Body of pancreas (tissue), 4 donors: ENCODE data around the gene CLSTN1.

Experiments
- POLR2A ChIP-seq, 3 donors: fragments of 450-650 bp; IDR thresholded peaks; one replicate each; pipeline ENCODE4 v1.6.1; 2016; ENCODE audit warnings: antibody characterized with exemption in 3 of 3, mild to moderate bottlenecking in 2 of 3
- TF ChIP-seq, protein P1 (sequence below), 7 experiments: fragments of 450-650 bp in 4 of 7; fragments of 200-600 bp in 3 of 7; sonication (generic) in 3 of 7; IDR thresholded peaks; one replicate each; pipeline ENCODE4 v1.5.1; 2016 to 2019; ENCODE audit warnings: antibody characterized with exemption in 7 of 7

DNA sequence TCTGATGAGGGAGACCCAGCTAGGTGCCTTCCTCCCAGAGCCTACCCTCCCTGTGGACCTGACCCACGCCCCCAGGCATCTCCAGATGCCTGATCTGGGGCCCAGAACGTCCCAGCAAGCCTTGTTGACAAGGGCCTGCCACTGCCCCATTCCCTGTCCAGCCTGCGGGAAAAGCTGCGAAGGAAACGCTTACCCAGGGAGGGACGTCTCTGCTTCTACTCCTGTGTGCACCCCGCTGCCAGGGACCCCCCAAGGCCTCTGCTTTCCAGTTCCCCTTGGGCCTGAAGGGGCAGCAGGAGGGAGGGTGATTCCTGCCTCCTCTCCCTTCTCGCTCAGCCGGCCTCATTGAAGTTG is 11.6 kb upstream of the CLSTN1 start:
- TF ChIP-seq, protein P1, sequence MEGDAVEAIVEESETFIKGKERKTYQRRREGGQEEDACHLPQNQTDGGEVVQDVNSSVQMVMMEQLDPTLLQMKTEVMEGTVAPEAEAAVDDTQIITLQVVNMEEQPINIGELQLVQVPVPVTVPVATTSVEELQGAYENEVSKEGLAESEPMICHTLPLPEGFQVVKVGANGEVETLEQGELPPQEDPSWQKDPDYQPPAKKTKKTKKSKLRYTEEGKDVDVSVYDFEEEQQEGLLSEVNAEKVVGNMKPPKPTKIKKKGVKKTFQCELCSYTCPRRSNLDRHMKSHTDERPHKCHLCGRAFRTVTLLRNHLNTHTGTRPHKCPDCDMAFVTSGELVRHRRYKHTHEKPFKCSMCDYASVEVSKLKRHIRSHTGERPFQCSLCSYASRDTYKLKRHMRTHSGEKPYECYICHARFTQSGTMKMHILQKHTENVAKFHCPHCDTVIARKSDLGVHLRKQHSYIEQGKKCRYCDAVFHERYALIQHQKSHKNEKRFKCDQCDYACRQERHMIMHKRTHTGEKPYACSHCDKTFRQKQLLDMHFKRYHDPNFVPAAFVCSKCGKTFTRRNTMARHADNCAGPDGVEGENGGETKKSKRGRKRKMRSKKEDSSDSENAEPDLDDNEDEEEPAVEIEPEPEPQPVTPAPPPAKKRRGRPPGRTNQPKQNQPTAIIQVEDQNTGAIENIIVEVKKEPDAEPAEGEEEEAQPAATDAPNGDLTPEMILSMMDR (IDR thresholded peaks at IDR 0.05): no peak
- no peak for TF ChIP-seq POLR2A (IDR thresholded peaks at IDR 0.05)
